ENCODE data around the gene MAGED2. TPM values are rescaled to one million over a fixed set of nuclear protein-coding genes. Genes with fewer than 3 reads are reported as not detected.
"Not testable (repeated sequence)": the region's sequence is repeated elsewhere in the genome, so short reads cannot be mapped to it uniquely, and the experiment has no call there.

Gene MAGED2
- total RNA-seq, 1 donor from 2014 or later, result 44.0 TPM

DNA sequence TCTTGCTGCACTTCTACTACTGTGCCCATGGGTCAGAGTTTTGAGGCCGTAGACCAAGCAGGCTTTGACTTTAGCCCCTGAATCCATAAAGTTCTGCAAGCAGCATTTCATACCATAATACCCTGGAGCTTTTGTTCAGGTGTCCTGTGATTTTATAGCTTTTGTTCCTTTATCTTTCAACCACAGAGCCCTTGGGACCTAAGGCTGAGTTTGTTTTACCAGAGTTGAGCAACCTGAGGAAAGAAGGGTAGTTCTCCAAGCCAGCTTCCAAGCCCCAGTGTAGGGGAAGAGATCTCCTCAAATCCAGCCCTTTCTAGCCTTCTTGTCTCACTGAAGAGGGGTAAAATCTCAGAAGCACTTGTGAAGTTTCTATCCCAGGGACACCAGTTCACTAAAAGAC, 35.1 kb downstream of the MAGED2 start:
- POLR2A ChIA-PET, result no interaction called here

DNA sequence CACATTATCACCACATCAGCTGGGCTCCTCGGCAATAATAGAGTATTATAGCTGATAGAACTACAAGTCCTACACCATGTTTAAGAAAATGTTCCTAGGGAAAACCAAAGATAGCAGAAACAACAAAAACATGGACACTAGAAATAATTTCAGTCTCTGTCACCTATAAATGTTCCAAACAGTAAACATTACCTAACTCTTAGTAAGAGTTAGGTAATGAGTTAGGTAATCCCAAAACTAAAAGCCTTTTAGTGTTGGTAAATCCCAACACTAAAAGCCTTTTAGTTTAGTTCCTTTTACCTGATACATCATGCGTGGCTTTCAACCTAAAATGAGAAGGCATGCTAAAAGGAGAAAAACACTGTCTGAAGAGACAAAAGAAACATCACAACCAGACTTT, 35.5 kb downstream of the MAGED2 start:
- H3K27ac Mint-ChIP-seq, result no peak overlapping the region
- no peaks in the 10 kb centered on the region for H3K9me3 Mint-ChIP-seq
- intact Hi-C loops (cut with micrococcal nuclease), result no loop called here
- ChIA-PET CTCF (no interaction called here), POLR2A (no interaction called here)
- no peaks in the 10 kb centered on the region for H3K4me1 Mint-ChIP-seq
- DNase-seq (no peak), ATAC-seq (ENCODE audit: low read depth) (no peak)
- TF ChIP-seq, protein P1, sequence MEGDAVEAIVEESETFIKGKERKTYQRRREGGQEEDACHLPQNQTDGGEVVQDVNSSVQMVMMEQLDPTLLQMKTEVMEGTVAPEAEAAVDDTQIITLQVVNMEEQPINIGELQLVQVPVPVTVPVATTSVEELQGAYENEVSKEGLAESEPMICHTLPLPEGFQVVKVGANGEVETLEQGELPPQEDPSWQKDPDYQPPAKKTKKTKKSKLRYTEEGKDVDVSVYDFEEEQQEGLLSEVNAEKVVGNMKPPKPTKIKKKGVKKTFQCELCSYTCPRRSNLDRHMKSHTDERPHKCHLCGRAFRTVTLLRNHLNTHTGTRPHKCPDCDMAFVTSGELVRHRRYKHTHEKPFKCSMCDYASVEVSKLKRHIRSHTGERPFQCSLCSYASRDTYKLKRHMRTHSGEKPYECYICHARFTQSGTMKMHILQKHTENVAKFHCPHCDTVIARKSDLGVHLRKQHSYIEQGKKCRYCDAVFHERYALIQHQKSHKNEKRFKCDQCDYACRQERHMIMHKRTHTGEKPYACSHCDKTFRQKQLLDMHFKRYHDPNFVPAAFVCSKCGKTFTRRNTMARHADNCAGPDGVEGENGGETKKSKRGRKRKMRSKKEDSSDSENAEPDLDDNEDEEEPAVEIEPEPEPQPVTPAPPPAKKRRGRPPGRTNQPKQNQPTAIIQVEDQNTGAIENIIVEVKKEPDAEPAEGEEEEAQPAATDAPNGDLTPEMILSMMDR (IDR thresholded peaks at IDR 0.05), result no peak
- H3K36me3 Mint-ChIP-seq (ENCODE audit: low read depth), result no peaks in the 10 kb centered on the region
- H3K27me3 Mint-ChIP-seq, result no peaks in the 10 kb centered on the region
- H3K4me3 Mint-ChIP-seq, result no peak overlapping the region

More for the DNA sequence above, 35.1 kb downstream of the MAGED2 start:
- no peaks in the 10 kb centered on the region for H3K27me3 Mint-ChIP-seq
- ATAC-seq (ENCODE audit: low read depth) (no peak), DNase-seq (no peak)
- H3K36me3 Mint-ChIP-seq (ENCODE audit: low read depth), result no peaks in the 10 kb centered on the region
- H3K4me3 Mint-ChIP-seq, result no peak overlapping the region
- TF ChIP-seq, protein P1 (IDR thresholded peaks at IDR 0.05), result no peak
- no peak overlapping the region for H3K27ac Mint-ChIP-seq
- no peaks in the 10 kb centered on the region for H3K4me1 Mint-ChIP-seq
- no peaks in the 10 kb centered on the region for H3K9me3 Mint-ChIP-seq
- intact Hi-C loops (cut with micrococcal nuclease), result no loop called here
- CTCF ChIA-PET, result no interaction called here

DNA sequence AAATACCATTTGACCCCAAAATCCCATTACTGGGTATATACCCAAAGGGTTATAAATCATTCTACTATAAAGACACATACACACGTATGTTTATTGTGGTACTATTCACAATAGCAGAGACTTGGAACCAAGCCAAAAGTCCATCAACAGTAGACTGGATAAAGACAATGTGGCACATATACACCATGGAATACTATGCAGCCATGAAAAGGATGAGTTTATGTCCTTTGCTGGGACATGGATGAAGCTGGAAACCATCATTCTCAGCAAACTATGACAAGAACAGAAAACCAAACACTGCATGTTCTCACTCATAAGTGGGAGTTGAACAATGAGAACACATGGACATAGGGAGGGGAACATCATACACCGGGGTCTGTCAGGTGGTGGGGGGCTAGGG, 40.2 kb downstream of the MAGED2 start:
- H3K9me3 Mint-ChIP-seq; POLR2A ChIA-PET; H3K4me1 Mint-ChIP-seq; H3K4me3 Mint-ChIP-seq; H3K27me3 Mint-ChIP-seq; ATAC-seq (ENCODE audit: low read depth); H3K27ac Mint-ChIP-seq; DNase-seq; intact Hi-C loops (cut with micrococcal nuclease); H3K36me3 Mint-ChIP-seq (ENCODE audit: low read depth); CTCF ChIA-PET: not testable (repeated sequence)

DNA sequence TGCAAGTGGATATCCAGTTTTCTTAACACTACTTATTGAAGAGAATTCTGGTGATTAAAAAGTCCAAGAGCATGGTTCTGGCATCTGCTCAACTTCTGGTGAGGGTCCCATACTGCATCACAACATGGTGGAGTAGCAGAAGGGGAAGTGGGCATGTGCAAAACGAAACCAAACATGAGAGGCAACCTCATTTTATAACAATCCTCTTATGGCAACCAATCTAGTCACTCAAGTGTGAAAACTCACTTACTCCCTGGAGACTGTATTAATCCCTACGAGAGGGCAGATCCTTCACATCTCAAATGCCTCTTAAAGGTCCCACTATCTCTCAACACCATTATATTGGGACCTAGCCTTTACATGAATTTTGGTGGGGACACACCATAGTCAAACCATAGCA, 57.7 kb downstream of the MAGED2 start:
- DNase-seq (no peak), ATAC-seq (ENCODE audit: low read depth) (peak; percentile 25)
- ChIA-PET POLR2A (no interaction called here), CTCF (no interaction called here)
- no peaks in the 10 kb centered on the region for H3K36me3 Mint-ChIP-seq (ENCODE audit: low read depth)
- no peak overlapping the region for H3K4me3 Mint-ChIP-seq
- H3K4me1 Mint-ChIP-seq, result peaks cover 8% of the 10 kb centered on the region
- H3K9me3 Mint-ChIP-seq, result peaks cover 4% of the 10 kb centered on the region
- H3K27me3 Mint-ChIP-seq, result peaks cover 5% of the 10 kb centered on the region
- intact Hi-C loops (cut with micrococcal nuclease), result no loop called here
- TF ChIP-seq, protein P1 (IDR thresholded peaks at IDR 0.05), result no peak
- H3K27ac Mint-ChIP-seq, result no peak overlapping the region

Other genes with a start within 250 kb of the MAGED2 start
- gene ITIH6, start 9.5 kb upstream of the MAGED2 start, total RNA-seq, result not detected in 2 replicates
- 2.6 TPM in 2 replicates for gene TRO, start 113.1 kb downstream of the MAGED2 start, total RNA-seq
- 0.71 and 0.73 TPM in 2 replicates for gene PFKFB1, start 186.4 kb downstream of the MAGED2 start, total RNA-seq
- 19.6 and 22.2 TPM in 2 replicates for gene APEX2, start 192.6 kb downstream of the MAGED2 start, total RNA-seq
- gene ALAS2, start 223.2 kb downstream of the MAGED2 start, total RNA-seq, result 0.39 and 0.82 TPM in 2 replicates

All from activated B cell treated with CpG ODN at 0.5 μM for 24 hours (primary cell).